ENCODE results near the gene NAMPT. TPM values are rescaled to one million over a fixed set of nuclear protein-coding genes. Genes with fewer than 3 reads are reported as not detected.

NAMPT gene
- total and polyA plus RNA-seq, 9 of the 15 experiments (the other 6 are each of a cell fraction or from before 2014, with no cell fraction given), result 41.1 to 160 (median 106) TPM

DNA sequence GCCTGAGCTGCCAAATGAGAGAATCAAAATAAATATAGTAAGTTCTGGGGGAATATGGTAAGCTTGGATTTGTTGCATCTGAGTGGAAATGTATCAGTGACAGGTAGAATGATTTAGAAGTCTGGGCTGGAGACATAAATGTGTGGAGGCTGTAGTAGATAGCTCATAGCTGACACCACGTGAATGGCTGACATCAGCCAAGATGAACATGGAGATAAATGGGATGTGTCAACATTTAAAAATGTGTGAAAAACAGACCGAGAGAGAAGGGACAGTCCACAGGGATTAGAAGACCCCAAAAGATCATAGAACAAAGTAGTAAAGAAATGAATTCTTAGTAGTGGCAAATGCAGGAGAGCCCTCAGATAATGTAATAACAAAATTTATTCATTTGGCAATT lies 40.9 kb downstream of the NAMPT start (continued):
- TF ChIP-seq, protein P1, sequence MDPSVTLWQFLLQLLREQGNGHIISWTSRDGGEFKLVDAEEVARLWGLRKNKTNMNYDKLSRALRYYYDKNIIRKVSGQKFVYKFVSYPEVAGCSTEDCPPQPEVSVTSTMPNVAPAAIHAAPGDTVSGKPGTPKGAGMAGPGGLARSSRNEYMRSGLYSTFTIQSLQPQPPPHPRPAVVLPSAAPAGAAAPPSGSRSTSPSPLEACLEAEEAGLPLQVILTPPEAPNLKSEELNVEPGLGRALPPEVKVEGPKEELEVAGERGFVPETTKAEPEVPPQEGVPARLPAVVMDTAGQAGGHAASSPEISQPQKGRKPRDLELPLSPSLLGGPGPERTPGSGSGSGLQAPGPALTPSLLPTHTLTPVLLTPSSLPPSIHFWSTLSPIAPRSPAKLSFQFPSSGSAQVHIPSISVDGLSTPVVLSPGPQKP (CRISPR knock-in tag; IDR thresholded peaks at IDR 0.05), result no peak
- TF ChIP-seq, protein P2, sequence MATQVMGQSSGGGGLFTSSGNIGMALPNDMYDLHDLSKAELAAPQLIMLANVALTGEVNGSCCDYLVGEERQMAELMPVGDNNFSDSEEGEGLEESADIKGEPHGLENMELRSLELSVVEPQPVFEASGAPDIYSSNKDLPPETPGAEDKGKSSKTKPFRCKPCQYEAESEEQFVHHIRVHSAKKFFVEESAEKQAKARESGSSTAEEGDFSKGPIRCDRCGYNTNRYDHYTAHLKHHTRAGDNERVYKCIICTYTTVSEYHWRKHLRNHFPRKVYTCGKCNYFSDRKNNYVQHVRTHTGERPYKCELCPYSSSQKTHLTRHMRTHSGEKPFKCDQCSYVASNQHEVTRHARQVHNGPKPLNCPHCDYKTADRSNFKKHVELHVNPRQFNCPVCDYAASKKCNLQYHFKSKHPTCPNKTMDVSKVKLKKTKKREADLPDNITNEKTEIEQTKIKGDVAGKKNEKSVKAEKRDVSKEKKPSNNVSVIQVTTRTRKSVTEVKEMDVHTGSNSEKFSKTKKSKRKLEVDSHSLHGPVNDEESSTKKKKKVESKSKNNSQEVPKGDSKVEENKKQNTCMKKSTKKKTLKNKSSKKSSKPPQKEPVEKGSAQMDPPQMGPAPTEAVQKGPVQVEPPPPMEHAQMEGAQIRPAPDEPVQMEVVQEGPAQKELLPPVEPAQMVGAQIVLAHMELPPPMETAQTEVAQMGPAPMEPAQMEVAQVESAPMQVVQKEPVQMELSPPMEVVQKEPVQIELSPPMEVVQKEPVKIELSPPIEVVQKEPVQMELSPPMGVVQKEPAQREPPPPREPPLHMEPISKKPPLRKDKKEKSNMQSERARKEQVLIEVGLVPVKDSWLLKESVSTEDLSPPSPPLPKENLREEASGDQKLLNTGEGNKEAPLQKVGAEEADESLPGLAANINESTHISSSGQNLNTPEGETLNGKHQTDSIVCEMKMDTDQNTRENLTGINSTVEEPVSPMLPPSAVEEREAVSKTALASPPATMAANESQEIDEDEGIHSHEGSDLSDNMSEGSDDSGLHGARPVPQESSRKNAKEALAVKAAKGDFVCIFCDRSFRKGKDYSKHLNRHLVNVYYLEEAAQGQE (IDR thresholded peaks at IDR 0.05; ENCODE audit: borderline replicate concordance), result peak; percentile 10; the same call in 1 of the 2 replicates
- TF ChIP-seq, protein P2 (CRISPR knock-in tag; IDR thresholded peaks at IDR 0.05; ENCODE audit: low read depth), result no peak
- TF ChIP-seq, protein P3, sequence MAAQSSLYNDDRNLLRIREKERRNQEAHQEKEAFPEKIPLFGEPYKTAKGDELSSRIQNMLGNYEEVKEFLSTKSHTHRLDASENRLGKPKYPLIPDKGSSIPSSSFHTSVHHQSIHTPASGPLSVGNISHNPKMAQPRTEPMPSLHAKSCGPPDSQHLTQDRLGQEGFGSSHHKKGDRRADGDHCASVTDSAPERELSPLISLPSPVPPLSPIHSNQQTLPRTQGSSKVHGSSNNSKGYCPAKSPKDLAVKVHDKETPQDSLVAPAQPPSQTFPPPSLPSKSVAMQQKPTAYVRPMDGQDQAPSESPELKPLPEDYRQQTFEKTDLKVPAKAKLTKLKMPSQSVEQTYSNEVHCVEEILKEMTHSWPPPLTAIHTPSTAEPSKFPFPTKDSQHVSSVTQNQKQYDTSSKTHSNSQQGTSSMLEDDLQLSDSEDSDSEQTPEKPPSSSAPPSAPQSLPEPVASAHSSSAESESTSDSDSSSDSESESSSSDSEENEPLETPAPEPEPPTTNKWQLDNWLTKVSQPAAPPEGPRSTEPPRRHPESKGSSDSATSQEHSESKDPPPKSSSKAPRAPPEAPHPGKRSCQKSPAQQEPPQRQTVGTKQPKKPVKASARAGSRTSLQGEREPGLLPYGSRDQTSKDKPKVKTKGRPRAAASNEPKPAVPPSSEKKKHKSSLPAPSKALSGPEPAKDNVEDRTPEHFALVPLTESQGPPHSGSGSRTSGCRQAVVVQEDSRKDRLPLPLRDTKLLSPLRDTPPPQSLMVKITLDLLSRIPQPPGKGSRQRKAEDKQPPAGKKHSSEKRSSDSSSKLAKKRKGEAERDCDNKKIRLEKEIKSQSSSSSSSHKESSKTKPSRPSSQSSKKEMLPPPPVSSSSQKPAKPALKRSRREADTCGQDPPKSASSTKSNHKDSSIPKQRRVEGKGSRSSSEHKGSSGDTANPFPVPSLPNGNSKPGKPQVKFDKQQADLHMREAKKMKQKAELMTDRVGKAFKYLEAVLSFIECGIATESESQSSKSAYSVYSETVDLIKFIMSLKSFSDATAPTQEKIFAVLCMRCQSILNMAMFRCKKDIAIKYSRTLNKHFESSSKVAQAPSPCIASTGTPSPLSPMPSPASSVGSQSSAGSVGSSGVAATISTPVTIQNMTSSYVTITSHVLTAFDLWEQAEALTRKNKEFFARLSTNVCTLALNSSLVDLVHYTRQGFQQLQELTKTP (IDR thresholded peaks at IDR 0.05; ENCODE audit: low read depth in 1 of 2, partially characterized antibody in 2 of 2), result peak in 1 of 2 experiments; percentile 29
- TF ChIP-seq BCOR (IDR thresholded peaks at IDR 0.05) (no peak), L3MBTL2 (IDR thresholded peaks at IDR 0.05) (peak; percentile 98), CREBBP (IDR thresholded peaks at IDR 0.05; ENCODE audit: low read depth, low read length) (no peak), ELF4 (CRISPR knock-in tag; IDR thresholded peaks at IDR 0.05) (no peak), DACH1 (IDR thresholded peaks at IDR 0.05; ENCODE audit: partially characterized antibody) (no peak), YY1 (IDR thresholded peaks at IDR 0.05; ENCODE audit: borderline replicate concordance in 1 of 3, control insufficient read depth in 1 of 3, extremely low read depth in 1 of 3, insufficient read depth in 3 of 3, insufficient read length in 1 of 3, insufficient replicate concordance in 2 of 3, low read depth in 1 of 3, low read length in 2 of 3) (no peak), HOXB6 (CRISPR knock-in tag; IDR thresholded peaks at IDR 0.05; ENCODE audit: borderline replicate concordance) (no peak)
- TF ChIP-seq, protein P4, sequence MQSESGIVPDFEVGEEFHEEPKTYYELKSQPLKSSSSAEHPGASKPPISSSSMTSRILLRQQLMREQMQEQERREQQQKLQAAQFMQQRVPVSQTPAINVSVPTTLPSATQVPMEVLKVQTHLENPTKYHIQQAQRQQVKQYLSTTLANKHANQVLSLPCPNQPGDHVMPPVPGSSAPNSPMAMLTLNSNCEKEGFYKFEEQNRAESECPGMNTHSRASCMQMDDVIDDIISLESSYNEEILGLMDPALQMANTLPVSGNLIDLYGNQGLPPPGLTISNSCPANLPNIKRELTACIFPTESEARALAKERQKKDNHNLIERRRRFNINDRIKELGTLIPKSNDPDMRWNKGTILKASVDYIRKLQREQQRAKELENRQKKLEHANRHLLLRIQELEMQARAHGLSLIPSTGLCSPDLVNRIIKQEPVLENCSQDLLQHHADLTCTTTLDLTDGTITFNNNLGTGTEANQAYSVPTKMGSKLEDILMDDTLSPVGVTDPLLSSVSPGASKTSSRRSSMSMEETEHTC (IDR thresholded peaks at IDR 0.05), result 0 out of 2 replicates have a peak, but pooled peaks have one; percentile 56

Measured in K562 (cell line).